ENCODE measurements around the gene APOC1.

DNA sequence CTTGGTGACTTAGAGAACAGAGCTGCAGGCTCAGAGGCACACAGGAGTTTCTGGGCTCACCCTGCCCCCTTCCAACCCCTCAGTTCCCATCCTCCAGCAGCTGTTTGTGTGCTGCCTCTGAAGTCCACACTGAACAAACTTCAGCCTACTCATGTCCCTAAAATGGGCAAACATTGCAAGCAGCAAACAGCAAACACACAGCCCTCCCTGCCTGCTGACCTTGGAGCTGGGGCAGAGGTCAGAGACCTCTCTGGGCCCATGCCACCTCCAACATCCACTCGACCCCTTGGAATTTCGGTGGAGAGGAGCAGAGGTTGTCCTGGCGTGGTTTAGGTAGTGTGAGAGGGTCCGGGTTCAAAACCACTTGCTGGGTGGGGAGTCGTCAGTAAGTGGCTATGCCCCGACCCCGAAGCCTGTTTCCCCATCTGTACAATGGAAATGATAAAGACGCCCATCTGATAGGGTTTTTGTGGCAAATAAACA, 9.9 kb downstream of the APOC1 start:
- TF ChIP-seq, protein P1, sequence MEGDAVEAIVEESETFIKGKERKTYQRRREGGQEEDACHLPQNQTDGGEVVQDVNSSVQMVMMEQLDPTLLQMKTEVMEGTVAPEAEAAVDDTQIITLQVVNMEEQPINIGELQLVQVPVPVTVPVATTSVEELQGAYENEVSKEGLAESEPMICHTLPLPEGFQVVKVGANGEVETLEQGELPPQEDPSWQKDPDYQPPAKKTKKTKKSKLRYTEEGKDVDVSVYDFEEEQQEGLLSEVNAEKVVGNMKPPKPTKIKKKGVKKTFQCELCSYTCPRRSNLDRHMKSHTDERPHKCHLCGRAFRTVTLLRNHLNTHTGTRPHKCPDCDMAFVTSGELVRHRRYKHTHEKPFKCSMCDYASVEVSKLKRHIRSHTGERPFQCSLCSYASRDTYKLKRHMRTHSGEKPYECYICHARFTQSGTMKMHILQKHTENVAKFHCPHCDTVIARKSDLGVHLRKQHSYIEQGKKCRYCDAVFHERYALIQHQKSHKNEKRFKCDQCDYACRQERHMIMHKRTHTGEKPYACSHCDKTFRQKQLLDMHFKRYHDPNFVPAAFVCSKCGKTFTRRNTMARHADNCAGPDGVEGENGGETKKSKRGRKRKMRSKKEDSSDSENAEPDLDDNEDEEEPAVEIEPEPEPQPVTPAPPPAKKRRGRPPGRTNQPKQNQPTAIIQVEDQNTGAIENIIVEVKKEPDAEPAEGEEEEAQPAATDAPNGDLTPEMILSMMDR (IDR thresholded peaks at IDR 0.05) = no peak
- no peak for TF ChIP-seq POLR2A (IDR thresholded peaks at IDR 0.05)
